Measurements from ENCODE around the gene EME1. TPM values are rescaled to one million over a fixed set of nuclear protein-coding genes. Genes with fewer than 3 reads are reported as not detected.

Gene EME1
- total RNA-seq, 1 donor from 2014 or later = 2.7 TPM

DNA sequence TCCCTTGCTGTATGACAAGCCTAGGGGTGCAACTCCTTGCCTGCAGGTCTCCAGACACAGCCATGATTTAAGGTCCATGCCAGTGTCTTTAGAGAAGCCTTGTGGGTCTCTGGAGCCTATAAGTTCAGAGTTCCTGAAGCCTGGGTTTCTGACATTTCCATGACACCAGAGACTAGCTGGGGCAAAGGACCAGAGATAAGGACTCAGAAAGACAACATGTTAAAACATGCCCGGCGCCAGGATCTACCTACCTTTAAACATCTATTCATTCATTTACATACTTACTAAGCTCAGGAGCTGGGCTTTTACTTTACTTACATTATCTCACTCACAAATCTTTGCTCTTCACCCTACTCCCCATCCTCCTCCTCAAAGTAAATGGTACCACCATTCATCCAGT lies 1.5 kb upstream of the EME1 start:
- Histone ChIP-seq H3K27me3 (ENCODE audit: control insufficient read depth, insufficient read depth, low read length) (no peaks in the 10 kb centered on the region), H3K36me3 (ENCODE audit: control insufficient read depth, insufficient read depth, low read length) (peaks cover 3% of the 10 kb centered on the region), H3K4me3 (ENCODE audit: low read depth, low read length) (no peak overlapping the region)
- no peak for DNase-seq (ENCODE audit: low read depth)
- TF ChIP-seq, protein P1, sequence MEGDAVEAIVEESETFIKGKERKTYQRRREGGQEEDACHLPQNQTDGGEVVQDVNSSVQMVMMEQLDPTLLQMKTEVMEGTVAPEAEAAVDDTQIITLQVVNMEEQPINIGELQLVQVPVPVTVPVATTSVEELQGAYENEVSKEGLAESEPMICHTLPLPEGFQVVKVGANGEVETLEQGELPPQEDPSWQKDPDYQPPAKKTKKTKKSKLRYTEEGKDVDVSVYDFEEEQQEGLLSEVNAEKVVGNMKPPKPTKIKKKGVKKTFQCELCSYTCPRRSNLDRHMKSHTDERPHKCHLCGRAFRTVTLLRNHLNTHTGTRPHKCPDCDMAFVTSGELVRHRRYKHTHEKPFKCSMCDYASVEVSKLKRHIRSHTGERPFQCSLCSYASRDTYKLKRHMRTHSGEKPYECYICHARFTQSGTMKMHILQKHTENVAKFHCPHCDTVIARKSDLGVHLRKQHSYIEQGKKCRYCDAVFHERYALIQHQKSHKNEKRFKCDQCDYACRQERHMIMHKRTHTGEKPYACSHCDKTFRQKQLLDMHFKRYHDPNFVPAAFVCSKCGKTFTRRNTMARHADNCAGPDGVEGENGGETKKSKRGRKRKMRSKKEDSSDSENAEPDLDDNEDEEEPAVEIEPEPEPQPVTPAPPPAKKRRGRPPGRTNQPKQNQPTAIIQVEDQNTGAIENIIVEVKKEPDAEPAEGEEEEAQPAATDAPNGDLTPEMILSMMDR (IDR thresholded peaks at IDR 0.05; ENCODE audit: insufficient read depth, low read length, poor library complexity, severe bottlenecking) = no peak

DNA sequence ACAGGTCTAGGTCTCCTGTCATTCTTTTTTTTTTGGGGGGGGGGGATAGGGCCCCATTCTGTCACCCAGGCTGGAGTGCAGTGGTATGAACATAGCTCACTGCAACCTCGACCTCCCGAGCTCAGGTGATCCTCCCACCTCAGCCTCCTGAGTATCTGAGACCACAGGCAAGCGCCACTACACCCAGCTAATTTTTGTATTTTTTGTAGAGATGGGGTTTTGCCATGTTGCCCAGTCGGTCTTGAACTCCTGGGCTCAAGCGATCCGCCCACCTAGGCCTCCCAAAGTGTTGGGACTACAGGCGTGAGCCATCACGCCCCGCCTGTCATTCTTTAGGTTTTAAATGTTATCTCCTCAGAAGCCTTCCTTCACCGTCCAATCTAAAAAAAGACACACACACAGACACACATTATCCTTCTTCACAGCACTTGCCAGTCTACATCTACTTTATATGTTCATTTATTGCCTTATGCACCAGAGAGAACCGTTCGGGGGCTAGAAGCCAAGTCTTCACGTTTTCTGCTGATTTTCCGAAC lies 739 bp upstream of the EME1 start:
- TF ChIP-seq, protein P1 (IDR thresholded peaks at IDR 0.05; ENCODE audit: insufficient read depth, low read length, poor library complexity, severe bottlenecking) = no peak
- DNase-seq (ENCODE audit: low read depth) = no peak
- no peaks in the 10 kb centered on the region for H3K27me3 ChIP-seq (ENCODE audit: control insufficient read depth, insufficient read depth, low read length)
- peaks cover 3% of the 10 kb centered on the region for H3K36me3 ChIP-seq (ENCODE audit: control insufficient read depth, insufficient read depth, low read length)
- peak overlapping the region; percentile 90 for H3K4me3 ChIP-seq (ENCODE audit: low read depth, low read length)

DNA sequence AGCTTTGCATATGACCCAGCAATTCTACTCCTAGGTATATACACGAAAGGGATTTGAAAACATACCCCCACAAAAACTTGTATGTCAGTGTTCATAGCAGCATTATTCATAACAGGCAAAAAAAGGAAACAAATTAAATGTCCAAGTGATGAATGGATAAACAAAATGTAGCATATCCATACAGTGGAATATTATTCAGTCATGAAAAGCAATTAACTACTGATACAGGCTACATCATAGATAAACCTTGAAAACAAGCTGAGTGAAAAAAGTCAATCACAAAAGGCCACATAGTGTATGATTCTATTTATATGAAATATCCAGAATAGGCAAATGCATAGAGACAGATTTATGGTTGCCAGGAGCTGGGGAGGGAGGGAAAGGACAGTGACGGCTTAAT lies 676 bp downstream of the EME1 start:
- Histone ChIP-seq H3K4me3 (ENCODE audit: low read depth, low read length) (peak overlapping the region; percentile 90), H3K36me3 (ENCODE audit: control insufficient read depth, insufficient read depth, low read length) (peaks cover 3% of the 10 kb centered on the region), H3K27me3 (ENCODE audit: control insufficient read depth, insufficient read depth, low read length) (no peaks in the 10 kb centered on the region)
- TF ChIP-seq, protein P1 (IDR thresholded peaks at IDR 0.05; ENCODE audit: insufficient read depth, low read length, poor library complexity, severe bottlenecking) = no peak
- no peak for DNase-seq (ENCODE audit: low read depth)

DNA sequence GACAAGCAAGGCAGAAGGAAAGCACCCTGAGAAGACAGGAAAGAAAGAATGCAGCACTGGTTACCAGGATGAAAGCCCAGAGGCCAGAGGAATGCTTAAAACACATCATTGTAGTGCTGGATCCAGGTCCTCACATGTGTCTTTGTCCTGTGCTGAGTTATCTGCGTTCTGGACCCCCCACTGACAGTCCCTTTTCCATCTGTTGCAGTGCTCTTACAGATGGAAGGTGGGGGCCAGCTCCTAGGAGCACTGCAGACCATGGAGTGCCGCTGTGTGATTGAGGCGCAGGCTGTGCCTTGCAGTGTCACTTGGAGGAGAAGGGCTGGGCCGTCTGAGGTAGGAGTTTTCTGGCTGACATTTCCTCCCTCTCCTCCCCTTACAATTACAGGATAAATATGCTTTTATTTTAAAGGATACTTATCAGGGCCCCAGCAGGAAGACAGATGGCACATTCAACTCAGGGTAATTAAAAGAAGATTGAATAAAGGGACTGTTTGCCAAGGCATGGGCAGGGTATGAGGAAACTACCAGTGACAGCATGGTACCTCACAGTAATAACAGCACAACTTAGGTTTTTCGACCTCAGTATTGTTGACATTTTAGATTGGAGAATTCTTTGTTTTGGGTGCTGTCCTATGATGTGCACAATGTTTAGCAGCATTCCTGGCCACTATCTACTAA lies 3.0 kb downstream of the EME1 start:
- Histone ChIP-seq H3K4me3 (ENCODE audit: low read depth, low read length) (no peak overlapping the region), H3K36me3 (ENCODE audit: control insufficient read depth, insufficient read depth, low read length) (no peaks in the 10 kb centered on the region), H3K27me3 (ENCODE audit: control insufficient read depth, insufficient read depth, low read length) (no peaks in the 10 kb centered on the region)
- TF ChIP-seq, protein P1 (IDR thresholded peaks at IDR 0.05; ENCODE audit: insufficient read depth, low read length, poor library complexity, severe bottlenecking) = no peak
- DNase-seq (ENCODE audit: low read depth) = no peak

DNA sequence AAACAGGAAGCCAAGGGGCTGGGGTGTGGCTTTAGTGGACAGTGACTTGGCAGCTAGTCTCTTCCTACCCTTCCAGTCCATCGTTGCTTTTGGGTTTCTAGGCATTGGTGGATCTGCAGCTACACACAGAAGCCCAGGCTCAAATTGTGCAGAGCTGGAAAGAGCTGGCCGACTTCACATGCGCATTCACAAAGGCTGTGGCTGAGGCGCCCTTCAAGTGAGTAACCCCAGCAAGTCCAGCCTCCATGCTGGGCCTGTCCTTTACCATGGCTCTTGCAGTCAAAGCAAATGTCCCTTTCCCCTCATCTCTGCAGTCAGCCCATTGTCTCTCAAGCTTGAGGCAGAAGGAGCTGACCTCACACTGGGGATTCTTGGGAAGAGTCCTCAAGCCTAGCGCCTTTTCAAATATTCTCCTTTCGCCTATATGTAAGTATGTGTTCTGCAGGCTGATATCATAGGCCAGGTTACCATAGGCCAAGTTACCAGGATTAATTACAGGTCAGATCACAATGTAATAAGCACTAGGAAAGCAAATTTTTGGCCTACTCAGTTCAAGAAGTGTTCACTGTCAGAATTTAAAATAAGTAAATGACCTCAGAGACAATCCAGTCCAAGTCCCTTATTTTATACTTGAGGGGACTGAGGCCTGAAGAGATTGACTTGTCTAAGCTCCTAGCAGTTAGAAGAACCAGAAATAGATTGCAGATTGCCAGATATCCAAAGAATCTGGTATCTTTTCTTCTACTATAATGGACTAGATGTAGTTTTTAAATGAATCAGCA lies 6.5 kb downstream of the EME1 start:
- DNase-seq (ENCODE audit: low read depth) = no peak
- Histone ChIP-seq H3K27me3 (ENCODE audit: control insufficient read depth, insufficient read depth, low read length) (no peaks in the 10 kb centered on the region), H3K36me3 (ENCODE audit: control insufficient read depth, insufficient read depth, low read length) (peaks cover 2% of the 10 kb centered on the region), H3K4me3 (ENCODE audit: low read depth, low read length) (no peak overlapping the region)
- TF ChIP-seq, protein P1 (IDR thresholded peaks at IDR 0.05; ENCODE audit: insufficient read depth, low read length, poor library complexity, severe bottlenecking) = no peak
